ENCODE results near the gene ADGRL3. TPM values are rescaled to one million over a fixed set of nuclear protein-coding genes. Genes with fewer than 3 reads are reported as not detected.

ADGRL3 gene
- total RNA-seq, 2 experiments from 2014 or later, result not detected

- H3K9me3 Mint-ChIP-seq, result peaks cover 3% of the 10 kb centered on the region
- intact Hi-C loops (cut with micrococcal nuclease), result no loop called here
- CTCF ChIA-PET, result no interaction called here
Observed at GRCh38 chr4:61223385-61223784, 23.3 kb downstream of the ADGRL3 start.

GRCh38 chr4:61224573-61224972, 24.4 kb downstream of the ADGRL3 start:
- peaks cover 3% of the 10 kb centered on the region for H3K9me3 Mint-ChIP-seq
- intact Hi-C loops (cut with micrococcal nuclease), result no loop called here
- no peak for TF ChIP-seq CTCF (IDR thresholded peaks at IDR 0.05)
- H3K27me3 Mint-ChIP-seq, result no peaks in the 10 kb centered on the region
- no peak overlapping the region for H3K4me3 Mint-ChIP-seq
- no peaks in the 10 kb centered on the region for H3K4me1 Mint-ChIP-seq (ENCODE audit: low read depth)
- ATAC-seq (no peak), DNase-seq (no peak)
- ChIA-PET POLR2A (no interaction called here), CTCF (no interaction called here)
- H3K36me3 Mint-ChIP-seq (ENCODE audit: low read depth), result no peaks in the 10 kb centered on the region
- H3K27ac Mint-ChIP-seq, result no peak overlapping the region

More at GRCh38 chr4:61223385-61223784, 23.3 kb downstream of the ADGRL3 start:
- POLR2A ChIA-PET, result no interaction called here
- Mint-ChIP-seq H3K4me3 (no peak overlapping the region), H3K36me3 (ENCODE audit: low read depth) (no peaks in the 10 kb centered on the region), H3K27ac (no peak overlapping the region), H3K4me1 (ENCODE audit: low read depth) (no peaks in the 10 kb centered on the region), H3K27me3 (no peaks in the 10 kb centered on the region)
- TF ChIP-seq CTCF (IDR thresholded peaks at IDR 0.05), result no peak
- no peak for ATAC-seq
- DNase-seq, result no peak

- DNase-seq, result no peak
- no peak for ATAC-seq
- intact Hi-C loops (cut with micrococcal nuclease), result no loop called here
- H3K4me1 Mint-ChIP-seq (ENCODE audit: low read depth), result no peaks in the 10 kb centered on the region
- H3K27me3 Mint-ChIP-seq, result no peaks in the 10 kb centered on the region
- no peak for TF ChIP-seq CTCF (IDR thresholded peaks at IDR 0.05)
- no peak overlapping the region for H3K4me3 Mint-ChIP-seq
- ChIA-PET CTCF (no interaction called here), POLR2A (no interaction called here)
- H3K9me3 Mint-ChIP-seq, result peaks cover 3% of the 10 kb centered on the region
- no peak overlapping the region for H3K27ac Mint-ChIP-seq
- H3K36me3 Mint-ChIP-seq (ENCODE audit: low read depth), result no peaks in the 10 kb centered on the region
Observed at GRCh38 chr4:61225656-61226055, 25.5 kb downstream of the ADGRL3 start.

- no peak overlapping the region for H3K27ac Mint-ChIP-seq
- no peaks in the 10 kb centered on the region for H3K36me3 Mint-ChIP-seq (ENCODE audit: low read depth)
- no peak for TF ChIP-seq CTCF (IDR thresholded peaks at IDR 0.05)
- no peak for DNase-seq
- intact Hi-C loops (cut with micrococcal nuclease), result no loop called here
- H3K4me1 Mint-ChIP-seq (ENCODE audit: low read depth), result no peaks in the 10 kb centered on the region
- H3K4me3 Mint-ChIP-seq, result no peak overlapping the region
- ChIA-PET CTCF (no interaction called here), POLR2A (no interaction called here)
- no peaks in the 10 kb centered on the region for H3K27me3 Mint-ChIP-seq
- ATAC-seq, result no peak
- peaks cover 4% of the 10 kb centered on the region for H3K9me3 Mint-ChIP-seq
Observed at GRCh38 chr4:61231421-61231820, 31.3 kb downstream of the ADGRL3 start.

GRCh38 chr4:61239250-61239649, 39.1 kb downstream of the ADGRL3 start:
- Mint-ChIP-seq H3K4me1 (ENCODE audit: low read depth) (no peaks in the 10 kb centered on the region), H3K9me3 (peaks cover 2% of the 10 kb centered on the region), H3K4me3 (no peak overlapping the region), H3K36me3 (ENCODE audit: low read depth) (no peaks in the 10 kb centered on the region), H3K27ac (no peak overlapping the region), H3K27me3 (no peaks in the 10 kb centered on the region)
- CTCF ChIA-PET, result no interaction called here
- TF ChIP-seq CTCF (IDR thresholded peaks at IDR 0.05), result no peak
- no peak for DNase-seq
- intact Hi-C loops (cut with micrococcal nuclease), result no loop called here
- POLR2A ChIA-PET, result no interaction called here
- ATAC-seq, result no peak
